HG03095 (cell line): ENCODE measurements around the gene FXYD6.

ENCODE experiments used
- ATAC-seq: cut with Tn5 transposase; IDR thresholded peaks from one replicate; pipeline ENCODE4 v1.9.1; 2021; ENCODE audit warnings: moderate library complexity; ENCODE audit not compliant: unreplicated experiment

Gene FXYD6

DNA sequence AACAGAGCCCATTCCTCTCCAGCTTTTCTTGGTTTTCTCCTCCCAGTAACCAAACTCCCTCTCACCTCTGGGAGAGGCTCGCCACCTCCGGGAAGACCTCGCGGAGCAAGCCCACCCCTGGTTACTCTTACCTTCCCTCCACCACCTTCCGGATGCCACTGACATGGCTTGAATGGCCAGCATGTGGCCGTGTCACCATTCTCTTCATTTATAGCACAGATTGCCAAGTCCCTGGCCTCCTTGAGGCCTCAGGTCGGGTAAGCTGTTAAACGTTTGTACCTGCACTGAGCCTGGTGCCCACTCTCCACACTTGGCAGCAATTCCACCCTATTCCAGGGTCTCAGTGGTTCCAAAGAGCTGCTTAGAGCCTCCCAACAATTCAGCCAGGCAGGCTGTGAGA lies 43.9 kb downstream of the FXYD6 start:
- no peak for ATAC-seq

DNA sequence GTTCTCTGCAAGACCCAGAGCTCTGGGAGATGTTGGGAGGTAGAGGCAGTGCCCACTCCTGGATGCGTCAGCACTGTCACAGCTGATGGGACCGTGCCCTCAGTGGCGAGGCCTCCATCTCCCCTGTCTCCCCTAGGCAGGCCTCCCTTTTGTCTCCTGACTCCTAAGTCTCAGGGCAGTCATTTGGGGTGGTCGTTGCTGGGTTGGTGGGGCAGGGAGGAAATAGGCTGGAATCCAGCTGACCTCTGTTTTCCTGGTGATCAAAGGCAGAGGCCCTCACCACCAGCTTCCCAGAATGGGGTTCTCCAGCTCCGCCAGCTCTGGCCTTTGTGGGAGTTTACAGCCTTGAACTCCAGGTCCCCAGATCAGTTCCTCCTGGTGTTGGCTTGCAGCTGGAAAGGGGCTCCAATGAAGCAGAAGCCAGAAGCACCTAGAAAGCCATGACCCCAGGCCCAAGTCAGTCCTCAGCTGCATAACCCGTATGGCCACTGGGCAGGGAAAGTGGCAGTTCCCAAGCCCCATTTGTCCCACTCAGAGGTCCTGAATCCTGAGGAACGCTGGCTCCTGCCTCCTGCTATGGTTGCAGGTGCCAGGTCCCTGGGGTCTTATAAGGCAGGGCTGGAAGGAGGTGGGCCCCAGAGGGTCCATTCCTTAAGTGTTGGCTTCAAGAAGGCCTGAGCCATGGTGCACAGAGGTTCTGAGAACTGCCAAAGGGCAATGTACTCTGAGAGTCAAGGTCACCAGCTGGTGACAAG lies 44.6 kb downstream of the FXYD6 start:
- ATAC-seq, result no peak

DNA sequence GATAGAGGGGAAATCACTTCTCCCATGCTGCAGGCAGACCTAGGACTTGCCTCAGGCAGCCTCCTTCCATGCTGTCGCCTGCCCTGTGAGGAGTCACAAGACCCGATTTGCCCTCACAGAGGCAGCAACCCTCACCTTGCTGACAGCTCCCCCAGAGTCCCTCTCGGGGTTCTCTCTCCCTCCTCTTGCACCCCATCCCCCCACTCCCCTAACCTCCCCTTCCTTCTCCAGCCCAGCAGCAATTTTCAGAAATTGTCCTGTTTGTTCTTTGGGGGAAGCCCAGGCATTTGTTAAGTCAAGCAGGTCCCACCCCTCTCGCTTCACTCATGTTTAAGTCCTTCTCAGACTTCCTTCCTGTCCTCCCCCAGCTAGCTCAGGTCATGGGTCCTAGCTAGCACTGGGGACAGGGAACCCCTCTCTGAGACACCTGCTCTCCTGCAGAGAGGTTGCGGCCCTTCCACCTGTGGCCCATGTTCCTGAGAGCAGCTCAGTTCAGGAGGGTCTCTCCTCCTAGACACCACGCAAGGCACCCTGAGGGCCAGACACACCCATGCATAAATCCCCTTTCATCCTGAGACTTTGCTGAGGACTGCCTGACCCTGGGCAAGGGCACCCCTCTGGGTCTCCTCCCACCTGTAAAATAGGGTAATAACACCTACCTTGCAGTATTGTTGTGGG lies 45.6 kb downstream of the FXYD6 start:
- ATAC-seq, result no peak

DNA sequence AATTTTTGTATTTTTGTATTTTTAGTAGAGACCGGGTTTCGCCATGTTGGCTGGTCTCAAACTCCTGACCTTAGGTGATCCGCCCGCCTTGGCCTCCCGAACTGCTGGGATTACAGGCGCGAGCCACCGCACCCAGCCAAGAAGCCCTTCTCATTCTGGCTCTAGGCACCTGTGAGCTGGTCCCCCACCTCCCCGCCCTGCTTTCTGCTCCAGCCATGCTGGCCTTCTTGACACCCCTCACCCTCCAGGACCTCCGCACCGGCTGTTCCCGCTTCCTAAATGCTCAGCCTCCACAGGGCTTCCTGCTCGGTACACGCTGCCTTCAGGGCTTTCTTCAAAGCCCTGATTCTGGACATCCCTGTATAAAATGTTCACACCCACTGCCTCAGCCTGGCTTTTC lies 46.4 kb downstream of the FXYD6 start:
- no peak for ATAC-seq

DNA sequence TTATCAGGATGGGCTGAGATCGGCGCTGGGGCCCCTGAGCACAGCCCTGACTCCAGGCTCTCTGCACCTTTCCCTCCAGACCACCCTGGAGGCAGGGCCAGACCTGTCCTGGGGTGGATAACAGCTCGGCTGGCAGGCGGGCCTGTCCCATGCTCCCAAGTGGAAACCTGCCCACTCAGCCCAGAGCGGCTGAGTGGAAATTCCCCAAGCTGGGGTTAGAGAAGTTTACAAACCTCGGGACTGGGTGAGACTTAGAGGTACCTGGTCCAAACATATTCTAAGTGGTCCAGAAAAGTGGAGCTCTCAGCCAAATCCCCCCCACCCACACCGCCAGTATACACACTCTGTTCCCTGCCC lies 47.1 kb downstream of the FXYD6 start:
- no peak for ATAC-seq

DNA sequence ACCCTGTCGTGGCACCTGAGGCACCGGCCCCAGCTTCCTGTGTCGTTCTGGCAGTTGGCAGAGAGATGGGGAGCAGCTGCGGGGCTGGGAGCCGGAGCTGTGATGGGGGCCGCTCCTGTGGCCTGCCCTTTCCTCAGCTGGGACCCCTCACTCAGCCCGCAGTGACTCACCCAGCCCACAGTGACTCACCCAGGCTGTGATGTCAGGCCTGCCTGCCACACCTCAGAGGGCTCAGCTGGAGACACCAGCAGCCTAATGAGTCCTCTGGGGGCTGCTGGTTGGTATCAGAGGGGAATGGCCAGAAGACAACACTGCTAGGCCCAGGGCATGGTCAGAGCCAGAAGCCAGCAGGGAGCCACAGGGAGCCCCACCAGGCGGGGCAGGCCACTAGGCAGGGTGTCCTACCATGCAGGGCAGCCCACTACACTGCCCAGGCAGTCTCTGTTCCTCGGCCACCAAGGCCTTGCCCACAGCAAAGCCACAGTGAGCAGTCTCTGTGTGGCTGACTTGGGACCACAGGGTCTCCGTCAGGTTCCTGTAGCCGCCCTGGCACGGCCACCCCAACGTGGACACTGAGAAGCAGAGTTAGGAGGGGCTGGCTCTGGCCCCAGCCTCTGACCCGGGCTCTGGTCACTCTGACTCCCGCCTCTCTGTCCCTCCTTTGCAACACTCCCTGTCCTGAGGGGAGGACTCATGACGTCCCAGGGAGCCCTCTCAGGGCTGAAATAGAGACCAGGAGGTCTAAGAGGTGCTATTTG lies 47.7 kb downstream of the FXYD6 start:
- peak; percentile 56 for ATAC-seq

DNA sequence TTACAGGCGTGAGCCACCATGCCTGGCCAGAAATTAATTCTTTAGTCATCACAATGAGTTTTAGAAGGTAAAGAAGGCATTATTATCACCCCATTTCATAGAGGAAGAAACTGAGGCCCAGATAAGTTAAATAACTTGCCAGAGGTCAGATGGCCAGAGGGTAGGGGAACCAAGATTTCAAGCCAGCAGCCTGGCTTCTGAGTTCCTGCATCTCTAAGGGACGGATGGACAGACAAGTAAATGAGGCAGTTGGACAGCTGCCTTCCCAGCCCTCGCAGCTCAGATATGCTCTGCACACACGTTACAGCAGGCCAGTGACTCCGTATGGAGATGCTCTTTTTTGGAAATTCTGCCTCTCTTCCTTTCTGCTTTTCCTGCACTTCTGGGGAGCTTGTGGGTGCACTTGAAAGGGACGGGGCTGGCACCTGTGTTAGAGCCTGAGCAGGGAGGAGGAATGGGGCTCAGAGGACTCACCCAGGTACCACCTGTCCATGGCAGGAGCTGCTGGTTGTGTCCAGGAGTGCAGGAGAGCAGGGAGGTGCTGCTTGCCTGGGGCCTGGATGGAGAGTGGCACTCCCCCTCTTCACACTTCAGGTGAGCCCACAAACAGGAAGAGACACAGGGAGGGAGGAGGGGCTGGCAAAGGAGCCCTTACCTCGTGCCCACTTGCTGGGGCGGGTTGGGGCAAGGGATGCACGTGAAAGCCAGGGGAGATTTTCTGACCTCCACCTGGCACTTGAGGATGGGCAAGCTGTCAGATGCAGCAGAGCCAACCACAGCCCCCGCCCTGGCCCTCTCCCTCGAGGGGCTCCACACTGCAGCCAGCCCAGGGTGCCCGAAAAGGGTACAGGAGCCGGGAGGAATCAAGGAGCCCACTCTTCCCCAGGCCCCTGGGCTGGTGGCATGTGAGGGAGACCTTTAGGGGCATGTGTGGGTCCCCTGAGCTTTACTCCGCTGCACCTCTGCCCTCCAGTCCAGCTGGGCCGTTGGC lies 48.6 kb downstream of the FXYD6 start:
- ATAC-seq, result no peak

DNA sequence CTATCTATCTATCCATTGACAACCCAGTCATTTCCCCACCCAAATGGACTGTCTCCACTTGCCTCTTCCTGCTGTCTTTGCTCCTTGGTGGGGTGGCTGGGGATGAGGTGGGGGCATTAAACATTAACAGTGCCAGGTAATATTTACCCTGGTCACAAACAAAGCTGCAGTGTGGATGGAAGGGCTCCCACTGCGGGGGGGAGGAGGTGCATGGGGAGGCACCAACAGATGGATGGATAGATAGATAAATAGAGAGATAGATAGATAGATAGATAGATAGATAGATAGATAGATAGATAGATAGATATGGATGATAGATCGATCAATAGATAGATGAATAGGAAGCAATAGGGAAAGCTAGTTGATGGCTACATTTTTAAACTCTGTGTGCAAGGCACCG lies 49.6 kb downstream of the FXYD6 start:
- ATAC-seq, result no peak

DNA sequence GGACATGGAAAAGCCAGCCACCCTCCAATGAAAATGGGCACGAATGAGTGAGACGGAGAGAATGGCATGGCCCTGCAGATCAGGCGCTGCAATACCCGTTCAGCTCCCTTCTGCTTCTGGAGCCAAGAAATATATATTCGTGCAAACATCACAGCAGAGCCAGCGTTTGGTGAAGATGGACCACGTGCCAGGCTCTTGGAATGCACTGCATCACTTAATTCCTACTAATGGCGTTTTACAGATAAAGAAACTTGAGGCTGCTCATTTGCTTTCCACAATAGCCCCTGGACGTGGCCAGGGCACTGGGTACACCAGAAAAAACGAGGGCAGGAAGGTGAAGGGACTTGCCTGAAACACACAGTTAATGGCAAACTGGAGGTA lies 50.3 kb downstream of the FXYD6 start:
- no peak for ATAC-seq

DNA sequence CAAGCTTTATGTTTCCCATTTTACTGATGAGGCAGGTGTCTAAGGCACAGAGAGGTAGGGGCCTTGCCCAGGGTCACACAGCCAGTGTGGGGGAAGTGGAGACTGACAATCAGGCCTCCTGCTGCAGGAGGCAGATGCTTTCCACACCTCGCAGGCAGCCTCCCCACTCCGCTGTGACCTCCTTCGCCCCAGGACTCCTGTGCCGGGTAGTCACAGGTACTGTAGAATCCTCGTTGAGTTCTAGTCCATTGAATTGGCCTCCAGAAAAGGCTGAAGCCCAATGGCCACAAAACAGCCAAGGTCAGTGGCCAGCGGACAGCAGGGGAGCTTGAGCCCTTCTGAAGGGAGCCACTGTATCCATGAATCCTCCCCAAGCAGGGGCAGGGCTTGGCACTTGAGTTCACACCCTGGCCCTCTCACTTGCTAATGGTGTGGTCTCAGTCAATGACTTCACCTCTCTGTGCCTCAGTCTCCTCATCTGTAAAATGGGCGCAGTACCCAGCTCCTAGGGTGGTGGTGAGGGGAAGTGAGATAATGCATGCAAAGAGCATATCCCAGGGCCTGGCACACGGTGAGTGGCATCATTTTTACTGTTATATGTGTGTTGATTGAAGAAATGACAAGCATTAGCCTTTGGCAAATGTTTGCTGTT lies 50.8 kb downstream of the FXYD6 start:
- no peak for ATAC-seq

DNA sequence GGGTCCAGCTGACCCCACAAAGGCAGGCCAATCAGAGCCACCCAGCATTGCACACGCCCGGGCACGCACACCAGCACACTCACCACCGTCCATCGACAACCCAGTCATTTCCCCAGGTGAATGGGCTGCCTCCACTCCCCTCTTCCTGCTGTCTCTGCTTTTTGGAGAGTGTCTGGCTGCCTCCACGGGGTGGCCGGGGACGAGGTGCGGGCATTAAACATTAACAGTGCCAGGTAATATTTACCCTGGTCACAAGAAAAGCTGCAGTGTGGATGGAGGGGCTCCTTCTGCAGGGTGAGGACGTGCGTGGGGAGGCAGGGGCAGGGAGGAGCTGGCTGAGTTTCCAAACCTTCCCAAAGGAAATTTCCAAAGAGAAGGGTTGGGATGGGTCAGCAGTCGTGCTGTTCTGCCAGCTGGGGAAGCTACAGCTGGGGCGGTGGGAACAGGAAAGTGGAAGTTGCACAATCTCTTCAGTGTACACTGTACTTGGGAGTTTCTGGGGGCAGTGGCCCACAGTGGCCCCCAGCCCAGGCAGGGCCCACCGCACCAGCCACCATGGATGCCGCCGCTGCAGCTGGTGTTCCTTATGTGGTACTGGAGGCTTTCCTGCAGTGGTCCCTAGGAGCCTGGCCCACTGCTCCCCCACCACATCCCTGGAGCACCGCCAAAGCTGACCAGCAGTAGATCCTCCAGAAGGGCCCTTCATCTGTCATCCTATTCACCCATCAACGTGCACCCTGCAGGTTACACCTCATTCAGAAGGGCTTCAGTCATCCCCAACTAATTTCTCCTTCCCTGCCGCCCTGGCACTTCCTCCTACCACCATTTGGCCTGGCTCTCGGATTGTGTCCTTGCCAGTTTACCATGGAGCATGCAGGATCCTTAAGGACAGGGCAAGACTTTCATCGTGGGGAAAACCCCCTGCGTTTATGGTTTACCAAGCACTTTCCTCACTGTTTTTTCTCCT lies 51.6 kb downstream of the FXYD6 start, which contains the start of gene FXYD2:
FXYD2 (minus strand) TSS at position 174 of the 967 bp plus-strand sequence; CDS start at position 108, 66 bp downstream.
- ATAC-seq, result no peak

DNA sequence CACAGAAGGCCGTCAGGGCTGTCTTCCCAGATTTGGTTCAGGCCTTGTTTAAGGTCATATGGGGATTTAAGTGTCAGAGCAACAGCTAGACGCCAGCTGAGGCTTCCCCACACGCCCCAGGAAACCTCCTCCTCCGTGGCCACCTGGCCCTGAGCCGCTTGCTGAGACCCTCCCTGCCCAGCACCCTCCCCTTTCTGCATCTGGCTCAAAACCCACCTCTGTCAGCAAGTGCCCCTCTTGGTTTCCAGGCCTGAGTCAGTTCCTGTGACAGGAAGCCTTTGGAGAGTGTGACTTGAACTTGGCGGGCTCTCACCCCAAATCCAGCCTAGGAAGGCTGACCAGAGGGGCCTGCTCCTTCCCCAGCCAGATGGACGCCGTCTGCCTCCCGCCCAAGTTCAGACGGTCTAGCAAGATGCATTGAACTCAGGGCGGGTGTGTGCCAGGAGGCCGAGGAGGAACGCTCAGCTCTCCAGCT lies 52.5 kb downstream of the FXYD6 start:
- no peak for ATAC-seq

DNA sequence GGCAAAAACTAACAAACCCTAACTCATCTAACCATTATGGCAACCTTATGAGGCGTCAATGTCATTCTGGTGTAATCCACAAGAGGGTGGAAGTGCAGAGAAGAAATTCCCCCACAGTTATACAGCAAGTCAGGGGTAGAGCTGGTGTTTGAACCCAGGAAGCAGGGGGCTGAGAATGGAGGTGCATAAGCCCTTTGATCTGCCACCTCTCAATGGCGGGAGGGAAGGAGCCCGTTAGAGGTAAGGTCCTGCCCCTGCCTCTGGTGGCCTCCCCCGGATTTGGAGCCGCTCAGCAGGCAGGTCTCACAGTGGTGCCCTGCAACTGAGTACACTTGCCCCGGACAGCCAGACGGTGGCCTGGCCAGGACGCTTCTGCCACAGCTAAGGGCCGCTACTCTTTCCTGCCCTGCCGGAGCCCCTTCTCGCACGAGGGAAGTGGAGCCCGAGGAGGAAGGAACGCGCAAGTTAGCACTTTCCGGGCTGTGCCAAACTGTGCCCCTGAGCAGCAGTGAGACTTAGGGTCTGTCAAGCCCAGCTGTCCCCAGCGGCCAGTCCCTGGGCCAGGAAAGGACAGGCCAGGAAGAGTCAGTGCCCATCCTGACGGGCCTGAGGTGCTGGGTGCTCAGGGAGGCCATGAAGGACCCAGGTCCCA lies 53.0 kb downstream of the FXYD6 start:
- ATAC-seq, result no peak

DNA sequence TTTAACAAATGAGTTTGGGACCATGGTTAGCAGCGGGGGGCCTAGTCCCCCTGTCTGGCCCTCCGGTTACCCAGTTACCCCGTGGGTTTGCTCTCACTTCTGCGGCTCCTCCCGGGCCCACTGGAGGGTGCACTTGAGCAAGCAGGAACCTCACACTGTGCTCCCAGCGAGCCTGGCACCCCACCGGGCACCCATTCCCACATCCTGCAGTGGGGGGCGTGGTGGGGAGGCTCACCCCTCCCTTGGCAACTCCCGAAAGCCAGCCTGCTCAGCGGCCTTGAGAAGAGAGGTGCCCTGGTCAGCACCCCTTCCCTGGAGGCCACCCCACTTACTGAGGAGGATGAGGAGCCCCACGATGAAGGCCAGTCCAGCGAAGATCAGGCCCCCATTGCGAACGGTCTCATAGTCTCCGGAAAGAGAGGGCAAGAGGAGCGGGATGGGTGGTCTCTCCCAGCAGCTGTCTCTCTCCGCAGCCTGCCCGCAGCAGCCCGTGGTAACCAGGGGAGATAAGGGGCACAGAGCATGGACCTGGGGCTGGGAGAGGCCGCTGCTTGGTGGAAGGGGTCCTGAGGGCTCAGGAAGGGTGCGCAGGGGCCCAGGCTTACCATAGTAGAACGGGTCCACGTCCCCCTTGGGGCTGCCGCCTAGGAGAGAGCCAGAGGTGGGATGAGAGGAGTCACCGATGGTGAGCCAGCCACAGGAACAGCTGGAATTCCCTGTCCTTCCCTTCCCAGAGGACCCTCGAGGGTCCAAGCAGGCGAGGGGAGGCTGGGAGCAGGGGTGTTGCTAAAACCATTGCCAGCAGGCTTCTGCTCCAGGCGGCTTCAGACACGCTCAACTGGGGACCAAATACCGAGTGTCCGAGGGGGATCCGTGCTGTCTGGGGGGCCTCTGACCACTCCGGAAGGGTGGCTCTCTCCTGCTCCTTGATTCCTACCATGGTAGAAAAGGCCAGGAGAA lies 54.1 kb downstream of the FXYD6 start:
- no peak for ATAC-seq

DNA sequence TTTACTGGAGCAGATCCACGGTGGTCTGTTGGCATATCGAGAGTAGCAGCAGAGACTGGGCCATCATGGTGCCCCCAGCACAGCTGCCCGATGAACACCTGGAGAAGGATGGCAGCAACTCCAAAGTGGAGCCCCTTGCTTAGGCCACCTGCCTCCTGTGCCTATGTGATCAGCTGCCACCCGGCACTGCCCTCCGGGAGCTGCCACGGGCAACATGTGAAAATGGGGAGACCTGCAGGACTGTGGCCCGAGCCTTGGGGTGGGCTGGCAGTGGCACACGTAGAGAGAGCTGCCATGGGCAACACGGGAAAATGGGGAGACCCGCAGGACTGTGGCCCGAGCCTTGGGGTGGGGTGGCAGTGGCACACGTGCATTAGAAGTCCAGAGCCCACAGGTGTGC lies 55.0 kb downstream of the FXYD6 start:
- ATAC-seq, result no peak

DNA sequence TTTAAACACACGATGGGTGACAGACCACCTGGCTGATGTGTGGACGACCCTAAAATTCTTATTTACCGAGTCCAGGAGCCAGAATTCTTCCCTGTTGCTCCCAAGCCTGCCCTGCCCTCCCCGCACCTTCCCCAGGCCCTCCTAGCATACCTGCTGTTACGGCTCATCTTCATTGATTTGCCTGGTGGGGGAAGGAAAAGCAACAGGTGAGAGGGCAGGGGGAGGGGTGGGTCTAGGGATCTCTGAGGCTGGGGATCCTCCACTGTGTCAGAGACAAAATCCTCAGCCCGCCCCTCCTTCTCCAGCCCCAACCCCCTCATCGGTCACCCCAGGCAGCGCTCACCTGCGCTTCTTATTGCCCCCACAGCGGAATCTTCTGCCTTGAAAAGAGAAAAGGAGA lies 55.9 kb downstream of the FXYD6 start:
- ATAC-seq, result no peak

DNA sequence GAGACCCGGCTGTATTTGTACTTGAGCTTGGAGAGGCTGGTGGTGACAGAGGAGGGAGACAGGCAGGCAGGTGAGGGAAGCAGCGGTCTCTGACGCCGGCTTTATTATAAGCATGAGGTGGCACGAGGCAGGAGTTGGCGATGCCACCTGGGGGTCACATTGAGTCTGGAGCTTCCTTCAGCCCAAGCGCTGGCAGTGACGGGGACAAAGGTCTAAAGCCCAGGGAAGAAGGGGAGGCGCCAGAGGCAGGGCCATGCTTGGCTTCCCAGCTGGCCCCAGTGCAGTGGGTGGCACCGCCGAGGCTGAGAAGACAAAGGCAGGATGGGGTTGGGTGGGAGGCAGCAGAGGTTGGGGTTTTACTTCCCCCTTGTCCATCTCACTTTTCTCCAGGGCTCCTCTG lies 56.4 kb downstream of the FXYD6 start:
- no peak for ATAC-seq
